HG03575 (cell line): Measurements from ENCODE around the gene POLG2.
"Not testable (repeated sequence)": the region's sequence is repeated elsewhere in the genome, so short reads cannot be mapped to it uniquely, and the experiment has no call there.

Source experiments
- ATAC-seq: cut with Tn5 transposase; IDR thresholded peaks from one replicate; pipeline ENCODE4 v1.9.1; 2021; ENCODE audit not compliant: unreplicated experiment, insufficient number of reproducible peaks, low FRiP score; ENCODE audit errors: extremely low read depth

POLG2 gene

DNA sequence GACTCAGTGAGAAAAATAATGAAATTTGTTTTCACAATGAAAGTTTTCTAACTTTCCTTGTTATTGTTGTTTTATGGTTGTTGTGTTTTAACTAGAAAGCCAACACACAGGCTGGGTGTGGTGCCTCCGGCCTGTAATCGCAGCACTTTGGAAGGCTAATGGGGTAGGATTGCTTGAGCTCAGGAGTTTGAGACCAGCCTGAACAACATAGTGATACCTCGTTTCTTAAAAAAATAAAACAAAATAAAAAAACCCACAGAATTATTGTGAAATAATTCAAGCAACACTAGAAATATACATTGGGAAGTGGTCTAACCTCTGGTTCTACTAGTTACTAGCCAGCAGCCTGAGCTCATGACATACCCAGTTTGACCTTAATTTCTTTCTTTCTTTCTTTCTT, 47.3 kb downstream of the POLG2 start:
- no peak for ATAC-seq

DNA sequence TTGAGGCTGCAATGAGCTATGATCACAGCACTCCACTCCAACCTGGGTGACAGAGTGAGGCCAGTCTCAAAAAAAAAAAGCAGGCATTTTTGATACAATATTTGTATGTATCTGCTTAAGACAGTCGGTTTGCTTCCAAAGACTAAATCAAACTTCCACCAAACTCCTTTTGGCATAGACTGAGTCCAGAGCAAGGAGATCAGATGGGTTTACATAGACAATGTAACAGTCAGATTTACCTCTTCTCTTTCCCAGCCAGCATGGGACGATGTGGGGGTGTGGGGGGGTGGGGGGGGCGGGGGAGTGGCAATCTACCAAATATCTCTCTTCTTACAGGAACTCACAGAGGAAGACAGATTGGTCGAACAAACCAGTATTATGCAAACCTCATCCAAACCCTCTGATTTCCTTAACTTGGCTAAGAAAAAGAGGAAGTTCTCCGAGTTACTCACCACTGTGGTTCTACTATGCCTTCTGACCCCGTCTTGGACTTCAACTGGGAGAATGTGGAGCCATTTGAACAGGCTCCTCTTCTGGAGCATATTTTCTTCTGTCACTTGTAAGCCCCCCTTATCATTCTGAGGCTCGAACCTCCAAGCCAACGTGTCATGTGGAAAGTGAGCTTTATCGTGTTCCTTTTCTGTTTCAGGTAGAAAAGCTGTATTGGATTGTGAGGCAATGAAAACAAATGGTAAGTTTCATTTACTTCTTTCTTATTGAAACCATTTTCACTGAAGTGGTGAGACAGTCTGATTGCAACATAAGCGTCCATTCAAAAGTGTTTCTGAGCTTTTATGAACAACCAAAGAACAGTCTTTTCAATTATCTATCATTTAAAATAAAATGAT, 48.0 kb downstream of the POLG2 start, which contains the start of gene MILR1:
Gene MILR1, plus strand, starts transcription at position 451 of the 848 bp plus-strand sequence. Its CDS starts 54 bp downstream, at position 505.
- ATAC-seq, result no peak

GRCh38 chr17:64447526-64447925, 49.3 kb downstream of the POLG2 start:
- no peak for ATAC-seq

GRCh38 chr17:64443086-64443760, 53.6 kb downstream of the POLG2 start:
- ATAC-seq, result no peak

DNA sequence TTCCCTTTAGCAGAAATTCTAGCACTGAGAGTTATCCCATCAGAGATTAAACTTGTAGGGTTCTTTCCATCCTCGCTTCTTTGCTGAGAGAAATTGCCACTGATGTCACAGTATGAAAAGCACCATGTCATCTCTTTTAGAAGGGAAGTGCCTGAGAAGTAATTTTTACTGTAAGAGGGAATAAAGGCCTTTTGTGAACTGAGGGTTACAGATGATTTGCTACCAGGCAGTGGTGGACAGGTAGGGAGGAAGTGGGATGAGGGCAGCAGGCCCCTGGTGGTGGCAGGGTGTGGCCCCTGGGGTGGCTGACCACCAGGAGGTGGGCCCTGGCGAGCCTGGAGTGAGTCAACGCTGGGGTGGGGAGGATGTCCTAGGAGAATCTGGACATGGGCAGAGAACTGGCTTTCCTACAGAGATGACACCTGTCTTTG, 54.3 kb downstream of the POLG2 start:
- no peak for ATAC-seq

- no peak for ATAC-seq
Observed at GRCh38 chr17:64441772-64442540, 54.9 kb downstream of the POLG2 start.

DNA sequence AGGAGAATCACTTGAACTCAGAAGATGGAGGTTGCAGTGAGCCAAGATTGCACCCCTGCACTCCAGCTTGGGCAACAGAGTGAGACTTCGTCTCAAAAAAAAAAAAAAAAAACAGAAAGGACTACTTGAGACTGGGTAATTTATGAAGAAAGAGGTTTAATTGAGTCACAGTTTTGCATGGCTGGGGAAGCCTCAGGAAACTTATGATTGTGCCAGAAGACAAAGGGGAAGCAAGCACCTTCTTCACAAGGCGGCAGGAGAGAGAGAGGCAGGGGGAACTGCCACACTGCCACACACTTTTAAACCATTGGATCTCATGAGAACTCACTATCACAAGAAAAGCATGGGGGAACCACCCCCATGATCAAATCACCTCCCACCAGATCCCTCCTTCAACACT, 56.9 kb downstream of the POLG2 start:
- no peak for ATAC-seq

GRCh38 chr17:64439521-64439920, 57.3 kb downstream of the POLG2 start:
- not testable (repeated sequence) for ATAC-seq

- ATAC-seq, result no peak
Observed at GRCh38 chr17:64437944-64438525, 58.8 kb downstream of the POLG2 start.

DNA sequence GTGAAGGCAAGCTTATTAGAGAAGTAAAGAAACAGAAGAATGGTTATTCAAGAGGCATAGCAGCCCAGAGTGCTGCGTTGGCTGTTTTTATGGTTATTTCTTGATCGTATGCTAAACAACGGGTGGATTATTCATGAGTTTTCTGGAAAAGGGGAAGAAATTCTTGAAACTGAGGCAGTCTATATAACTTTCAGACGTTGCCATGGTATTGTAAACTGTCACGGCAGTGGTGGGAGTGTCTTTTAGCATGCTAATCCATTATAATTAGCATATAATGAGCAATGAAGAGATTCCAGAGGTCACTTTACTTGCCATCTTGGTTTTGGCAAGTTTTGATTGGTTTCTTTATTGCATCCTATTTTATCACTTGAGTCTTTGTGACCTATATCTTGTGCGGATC, 65.3 kb downstream of the POLG2 start:
- no peak for ATAC-seq

GRCh38 chr17:64430036-64430435, 66.8 kb downstream of the POLG2 start:
- not testable (repeated sequence) for ATAC-seq

DNA sequence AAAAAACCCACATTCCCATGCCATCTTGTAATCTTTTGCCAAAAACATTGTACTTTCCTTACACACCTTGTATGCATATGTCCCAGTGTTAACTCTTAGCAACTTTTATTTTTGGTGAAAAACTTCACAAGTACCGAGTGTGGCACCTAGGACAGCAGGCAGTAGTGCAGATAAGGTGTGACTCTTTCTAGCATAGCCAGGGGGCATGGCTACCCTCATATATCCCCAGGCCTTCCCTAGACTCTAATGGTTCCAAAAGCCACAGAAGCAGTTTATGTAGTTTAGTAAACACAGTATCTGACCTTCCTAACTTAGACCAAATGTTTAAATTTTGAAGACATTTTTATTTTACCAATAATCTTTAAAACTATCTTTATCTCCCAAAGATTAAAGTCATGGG, 68.4 kb downstream of the POLG2 start:
- ATAC-seq, result no peak
